ENCODE data around the gene TFIP11.

The TFIP11 gene
- total RNA-seq = 81.5 to 88.0 (median 86.3) reads per million in 3 donors

DNA sequence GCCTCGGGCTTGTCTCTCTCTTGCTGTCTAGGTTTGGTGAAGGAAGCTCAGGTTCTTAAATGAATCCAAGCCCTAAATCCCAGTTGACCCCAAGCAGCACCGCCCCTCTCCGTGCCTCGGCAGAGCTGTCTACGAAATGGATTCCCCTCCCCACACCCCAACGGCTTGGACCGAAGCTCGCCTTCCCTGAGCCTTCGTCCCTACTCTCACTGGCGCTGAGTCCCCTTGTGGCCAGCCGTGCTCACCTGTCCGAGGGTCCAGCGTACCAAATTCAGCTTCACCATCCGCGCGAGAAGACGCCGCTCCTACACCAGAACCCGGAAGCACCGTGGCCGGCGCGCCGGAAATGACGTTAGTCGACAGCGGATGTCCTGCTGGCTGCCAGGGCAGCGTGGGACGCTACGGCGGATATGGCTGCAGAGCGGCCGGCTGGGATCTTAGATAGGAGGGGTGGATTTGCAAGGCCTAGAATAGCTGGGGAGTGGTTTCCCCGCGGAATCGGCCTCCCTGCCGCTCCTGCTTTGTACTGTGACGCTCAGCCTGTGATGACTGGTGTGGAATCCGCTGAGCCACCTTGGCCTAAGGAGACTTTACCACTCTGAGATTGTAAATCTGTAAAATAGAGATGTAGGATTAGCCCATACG, at the start of gene TFIP11:
Gene TFIP11, minus strand, starts transcription at position 325 of the 645 bp plus-strand sequence. CDS start 2,201 bp downstream, outside the sequence.
- Histone ChIP-seq H3K4me3 (ENCODE audit: insufficient read depth, low read depth, low read length, poor library complexity, severe bottlenecking) (peak within 1 kb of the TSS; percentile 86), H3K36me3 (ENCODE audit: control insufficient read depth, insufficient read depth, low read length) (peaks cover 26% of the 10 kb centered on the region), H3K4me1 (ENCODE audit: control insufficient read depth, insufficient read depth, low read length, poor library complexity, severe bottlenecking) (peaks cover 15% of the 10 kb centered on the region), H3K9me3 (ENCODE audit: control insufficient read depth, low read length) (no peaks in the 10 kb centered on the region), H3K27me3 (replicated peaks; ENCODE audit: control insufficient read depth, insufficient read depth, low read length, poor library complexity, severe bottlenecking) (no peaks in the 10 kb centered on the region), H3K27ac (ENCODE audit: insufficient read depth, low read length, poor library complexity, severe bottlenecking) (peak within 1 kb of the TSS; percentile 81)
- DNase-seq = peak; percentile 78 to 88 (median 79)

DNA sequence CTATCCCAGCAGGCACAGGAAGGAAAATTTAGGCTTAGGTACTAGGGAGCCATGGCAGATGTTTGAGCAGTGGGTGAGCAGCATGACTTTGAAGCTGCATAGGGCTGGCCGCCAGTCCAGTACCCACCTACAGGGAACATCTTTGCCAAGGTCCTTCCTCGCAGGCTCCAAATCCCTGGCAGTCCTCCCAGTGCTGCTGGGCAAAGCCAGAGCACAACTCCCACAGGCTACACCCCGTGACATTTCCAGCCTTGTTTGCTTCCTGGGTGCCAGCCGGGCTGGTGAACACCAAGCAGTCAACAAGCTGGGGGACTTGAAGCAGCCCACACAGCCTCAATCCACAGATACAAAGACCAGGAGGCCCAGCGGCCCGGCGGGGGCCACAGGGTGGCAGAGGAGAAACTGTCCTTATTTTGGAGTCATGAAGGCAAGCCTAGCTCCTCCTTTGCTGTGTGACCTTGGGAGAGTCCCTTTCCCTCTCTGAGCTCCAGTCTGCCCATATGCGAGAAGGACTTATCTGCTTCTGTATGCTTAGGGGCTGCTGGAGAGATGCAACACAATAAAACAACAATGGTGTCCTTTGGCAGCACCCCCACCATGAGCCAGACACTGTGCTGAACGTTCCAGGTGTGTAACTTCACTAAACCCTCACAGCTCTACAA, 49.6 kb upstream of the TFIP11 start:
- H3K36me3 ChIP-seq (ENCODE audit: control insufficient read depth, insufficient read depth, low read length) = peaks cover 3% of the 10 kb centered on the region
- H3K4me1 ChIP-seq (ENCODE audit: control insufficient read depth, insufficient read depth, low read length, poor library complexity, severe bottlenecking) = no peaks in the 10 kb centered on the region
- no peaks in the 10 kb centered on the region for H3K9me3 ChIP-seq (ENCODE audit: control insufficient read depth, low read length)
- H3K27ac ChIP-seq (ENCODE audit: insufficient read depth, low read length, poor library complexity, severe bottlenecking) = no peak overlapping the region
- DNase-seq = no peak
- no peaks in the 10 kb centered on the region for H3K27me3 ChIP-seq (replicated peaks; ENCODE audit: control insufficient read depth, insufficient read depth, low read length, poor library complexity, severe bottlenecking)
- no peak overlapping the region for H3K4me3 ChIP-seq (ENCODE audit: insufficient read depth, low read depth, low read length, poor library complexity, severe bottlenecking)

DNA sequence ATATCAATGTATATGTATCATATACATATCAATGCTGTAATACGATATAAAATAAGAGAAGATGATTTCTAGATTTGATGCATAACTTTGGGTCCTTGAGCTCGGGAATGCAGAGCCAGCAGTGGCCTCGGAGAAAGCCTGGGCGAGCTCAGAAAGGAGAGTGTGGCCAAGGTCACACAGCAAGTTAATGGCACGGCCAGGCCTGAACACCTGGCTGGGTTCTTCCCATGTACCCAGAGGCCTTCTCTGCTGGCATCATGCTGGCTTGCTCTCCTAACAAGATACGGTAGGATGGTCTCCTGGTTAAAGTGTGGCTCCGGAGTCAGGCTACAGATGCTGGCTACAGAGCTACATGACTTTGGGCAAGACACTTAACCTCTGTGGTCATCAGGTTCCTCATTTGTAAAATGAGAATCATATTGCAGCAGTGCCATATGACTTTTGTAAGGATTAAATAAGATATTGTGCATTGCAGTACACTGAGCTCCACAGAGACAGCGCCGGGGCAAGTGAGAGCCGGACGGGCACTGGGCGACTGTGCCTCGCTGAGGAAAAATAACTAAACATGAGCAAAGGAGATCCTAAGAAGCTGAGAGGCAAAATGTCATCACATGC, 47.8 kb upstream of the TFIP11 start:
- no peak overlapping the region for H3K4me3 ChIP-seq (ENCODE audit: insufficient read depth, low read depth, low read length, poor library complexity, severe bottlenecking)
- H3K27me3 ChIP-seq (replicated peaks; ENCODE audit: control insufficient read depth, insufficient read depth, low read length, poor library complexity, severe bottlenecking) = no peaks in the 10 kb centered on the region
- H3K27ac ChIP-seq (ENCODE audit: insufficient read depth, low read length, poor library complexity, severe bottlenecking) = no peak overlapping the region
- H3K36me3 ChIP-seq (ENCODE audit: control insufficient read depth, insufficient read depth, low read length) = peaks cover 3% of the 10 kb centered on the region
- no peak for DNase-seq
- no peaks in the 10 kb centered on the region for H3K9me3 ChIP-seq (ENCODE audit: control insufficient read depth, low read length)
- no peaks in the 10 kb centered on the region for H3K4me1 ChIP-seq (ENCODE audit: control insufficient read depth, insufficient read depth, low read length, poor library complexity, severe bottlenecking)

DNA sequence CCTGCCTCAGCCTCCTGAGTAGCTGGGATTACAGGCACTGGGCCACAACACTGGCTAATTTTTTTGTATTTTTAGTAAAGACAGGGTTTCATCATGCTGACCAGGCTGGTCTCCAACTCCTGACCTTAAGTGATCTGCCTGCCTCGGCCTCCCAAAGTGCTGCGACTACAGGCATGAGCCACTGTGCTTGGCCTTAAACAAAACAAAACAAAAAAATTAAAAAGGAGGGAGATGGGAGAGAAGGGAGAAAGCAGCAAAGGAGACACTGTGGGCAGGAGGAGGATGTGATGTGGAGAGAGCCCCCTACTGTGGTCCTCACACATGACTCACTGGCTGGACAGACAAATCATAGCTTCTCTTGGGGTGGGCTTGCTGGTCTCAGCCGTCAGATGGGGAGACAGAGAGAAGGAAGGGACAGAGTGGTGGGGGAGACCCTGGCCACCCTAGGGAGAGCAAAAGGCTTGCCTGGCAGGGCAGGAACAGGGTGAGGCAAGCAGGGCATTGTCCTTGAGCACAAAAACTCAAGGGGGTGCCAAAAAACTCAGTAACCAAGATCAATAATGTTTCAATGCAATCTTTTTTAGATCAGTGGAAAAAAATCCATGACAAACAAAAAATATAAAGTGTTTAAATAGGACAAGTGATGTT, 46.1 kb upstream of the TFIP11 start:
- H3K4me3 ChIP-seq (ENCODE audit: insufficient read depth, low read depth, low read length, poor library complexity, severe bottlenecking) = no peak overlapping the region
- H3K27ac ChIP-seq (ENCODE audit: insufficient read depth, low read length, poor library complexity, severe bottlenecking) = no peak overlapping the region
- no peak for DNase-seq
- no peaks in the 10 kb centered on the region for H3K9me3 ChIP-seq (ENCODE audit: control insufficient read depth, low read length)
- H3K36me3 ChIP-seq (ENCODE audit: control insufficient read depth, insufficient read depth, low read length) = no peaks in the 10 kb centered on the region
- H3K27me3 ChIP-seq (replicated peaks; ENCODE audit: control insufficient read depth, insufficient read depth, low read length, poor library complexity, severe bottlenecking) = no peaks in the 10 kb centered on the region
- H3K4me1 ChIP-seq (ENCODE audit: control insufficient read depth, insufficient read depth, low read length, poor library complexity, severe bottlenecking) = no peaks in the 10 kb centered on the region

DNA sequence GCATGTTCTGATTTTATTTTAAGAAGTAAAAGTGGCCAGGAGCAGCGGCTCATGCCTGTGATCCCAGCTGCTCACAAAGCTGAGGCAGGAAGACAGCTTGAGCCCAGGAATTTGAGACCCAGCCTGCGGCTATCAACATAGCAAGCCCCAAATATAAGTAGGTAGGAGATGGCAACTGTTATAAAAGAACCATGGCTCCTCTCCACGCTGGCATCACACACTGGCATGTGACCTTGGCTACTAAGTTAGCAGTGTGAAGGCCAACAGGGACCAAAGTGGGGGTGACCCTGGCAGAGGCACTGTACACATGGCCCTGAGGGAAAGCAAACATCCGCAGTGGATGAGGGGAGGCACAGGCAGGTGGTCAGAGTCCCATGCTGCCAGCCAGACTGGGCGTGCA, 44.6 kb upstream of the TFIP11 start:
- no peak for DNase-seq
- H3K4me3 ChIP-seq (ENCODE audit: insufficient read depth, low read depth, low read length, poor library complexity, severe bottlenecking) = no peak overlapping the region
- H3K27me3 ChIP-seq (replicated peaks; ENCODE audit: control insufficient read depth, insufficient read depth, low read length, poor library complexity, severe bottlenecking) = no peaks in the 10 kb centered on the region
- no peak overlapping the region for H3K27ac ChIP-seq (ENCODE audit: insufficient read depth, low read length, poor library complexity, severe bottlenecking)
- no peaks in the 10 kb centered on the region for H3K36me3 ChIP-seq (ENCODE audit: control insufficient read depth, insufficient read depth, low read length)
- no peaks in the 10 kb centered on the region for H3K4me1 ChIP-seq (ENCODE audit: control insufficient read depth, insufficient read depth, low read length, poor library complexity, severe bottlenecking)
- H3K9me3 ChIP-seq (ENCODE audit: control insufficient read depth, low read length) = no peaks in the 10 kb centered on the region

DNA sequence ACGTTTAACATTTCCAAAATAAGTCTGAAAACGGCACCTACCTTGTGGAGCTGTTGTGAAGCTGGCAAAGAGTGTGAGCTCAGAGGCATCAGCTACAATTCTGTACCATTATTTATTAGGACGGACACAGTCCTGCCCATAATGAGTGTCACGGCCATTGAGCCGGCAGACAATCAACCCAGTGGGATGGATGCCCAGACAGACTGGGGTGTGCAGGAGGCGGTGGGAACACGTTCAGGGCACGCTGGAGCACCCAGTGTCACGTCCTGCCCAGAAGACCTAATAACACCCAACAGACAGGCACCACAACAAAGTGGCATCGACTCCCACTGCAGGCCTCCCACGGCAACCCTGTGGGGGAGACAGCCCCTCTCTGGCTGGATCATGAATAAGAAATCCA, 43.2 kb upstream of the TFIP11 start:
- H3K9me3 ChIP-seq (ENCODE audit: control insufficient read depth, low read length) = no peaks in the 10 kb centered on the region
- no peak overlapping the region for H3K27ac ChIP-seq (ENCODE audit: insufficient read depth, low read length, poor library complexity, severe bottlenecking)
- H3K4me1 ChIP-seq (ENCODE audit: control insufficient read depth, insufficient read depth, low read length, poor library complexity, severe bottlenecking) = no peaks in the 10 kb centered on the region

DNA sequence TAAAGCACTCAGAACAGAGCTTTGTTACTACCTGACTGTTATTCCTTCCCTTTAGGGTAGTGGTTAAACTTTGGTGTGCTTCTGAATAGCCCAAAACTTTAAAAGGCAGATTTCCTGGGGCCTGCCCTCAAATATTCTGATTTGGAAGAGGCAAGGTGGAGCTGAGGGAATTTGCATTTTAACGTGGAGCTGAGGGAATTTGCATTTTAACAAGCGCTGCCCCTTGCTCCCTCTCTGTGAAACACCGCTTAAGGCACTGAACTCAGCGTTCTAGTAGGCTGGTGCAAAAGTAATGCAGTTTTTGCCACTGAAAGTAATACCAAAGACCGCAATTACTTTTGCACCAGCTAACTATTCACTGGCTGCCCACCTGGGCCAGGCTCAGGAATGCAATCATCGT, 42.7 kb upstream of the TFIP11 start:
- no peak overlapping the region for H3K27ac ChIP-seq (ENCODE audit: insufficient read depth, low read length, poor library complexity, severe bottlenecking)
- H3K4me1 ChIP-seq (ENCODE audit: control insufficient read depth, insufficient read depth, low read length, poor library complexity, severe bottlenecking) = no peaks in the 10 kb centered on the region
- H3K36me3 ChIP-seq (ENCODE audit: control insufficient read depth, insufficient read depth, low read length) = no peaks in the 10 kb centered on the region
- no peaks in the 10 kb centered on the region for H3K27me3 ChIP-seq (replicated peaks; ENCODE audit: control insufficient read depth, insufficient read depth, low read length, poor library complexity, severe bottlenecking)
- DNase-seq = no peak
- H3K9me3 ChIP-seq (ENCODE audit: control insufficient read depth, low read length) = no peaks in the 10 kb centered on the region
- H3K4me3 ChIP-seq (ENCODE audit: insufficient read depth, low read depth, low read length, poor library complexity, severe bottlenecking) = no peak overlapping the region

More for the DNA sequence above, 43.2 kb upstream of the TFIP11 start:
- Histone ChIP-seq H3K4me3 (ENCODE audit: insufficient read depth, low read depth, low read length, poor library complexity, severe bottlenecking) (no peak overlapping the region), H3K27me3 (replicated peaks; ENCODE audit: control insufficient read depth, insufficient read depth, low read length, poor library complexity, severe bottlenecking) (no peaks in the 10 kb centered on the region), H3K36me3 (ENCODE audit: control insufficient read depth, insufficient read depth, low read length) (no peaks in the 10 kb centered on the region)
- DNase-seq = no peak

DNA sequence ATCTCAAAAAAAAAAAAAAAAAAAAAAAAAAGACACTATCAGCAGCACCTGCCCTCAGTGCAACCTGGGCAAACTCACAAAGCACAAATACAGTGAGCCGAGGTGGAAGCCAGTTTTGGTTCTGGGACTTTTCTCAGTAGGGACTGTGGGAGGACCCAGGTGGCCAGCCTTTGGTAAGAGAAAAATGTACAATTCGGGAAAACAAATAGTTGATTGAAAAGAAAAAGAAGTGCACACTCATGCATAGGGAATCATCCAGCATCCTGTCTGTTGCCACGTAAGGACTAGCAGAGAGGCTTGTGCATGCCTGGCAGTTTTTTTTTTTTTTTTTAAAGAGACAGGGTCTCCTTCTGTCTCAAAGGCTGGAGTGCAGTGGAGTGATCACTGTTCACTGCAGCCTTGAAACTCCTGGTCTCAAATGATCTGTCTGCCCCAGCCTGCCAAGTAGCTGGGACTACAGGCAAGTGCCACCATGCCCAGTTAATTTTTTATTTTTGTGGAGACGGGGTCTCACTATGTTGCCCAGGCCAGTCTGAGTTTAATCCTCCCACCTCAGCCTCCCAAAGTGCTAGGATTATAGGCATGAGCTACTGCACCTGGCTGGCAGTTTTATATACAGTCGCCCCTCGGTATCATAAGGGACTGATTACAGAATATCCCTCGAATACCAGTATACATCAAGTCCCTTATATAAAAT, 40.9 kb upstream of the TFIP11 start:
- H3K4me3 ChIP-seq (ENCODE audit: insufficient read depth, low read depth, low read length, poor library complexity, severe bottlenecking) = no peak overlapping the region
- no peaks in the 10 kb centered on the region for H3K9me3 ChIP-seq (ENCODE audit: control insufficient read depth, low read length)
- no peak overlapping the region for H3K27ac ChIP-seq (ENCODE audit: insufficient read depth, low read length, poor library complexity, severe bottlenecking)
- no peaks in the 10 kb centered on the region for H3K4me1 ChIP-seq (ENCODE audit: control insufficient read depth, insufficient read depth, low read length, poor library complexity, severe bottlenecking)
- H3K27me3 ChIP-seq (replicated peaks; ENCODE audit: control insufficient read depth, insufficient read depth, low read length, poor library complexity, severe bottlenecking) = no peaks in the 10 kb centered on the region
- H3K36me3 ChIP-seq (ENCODE audit: control insufficient read depth, insufficient read depth, low read length) = no peaks in the 10 kb centered on the region
- DNase-seq = no peak

DNA sequence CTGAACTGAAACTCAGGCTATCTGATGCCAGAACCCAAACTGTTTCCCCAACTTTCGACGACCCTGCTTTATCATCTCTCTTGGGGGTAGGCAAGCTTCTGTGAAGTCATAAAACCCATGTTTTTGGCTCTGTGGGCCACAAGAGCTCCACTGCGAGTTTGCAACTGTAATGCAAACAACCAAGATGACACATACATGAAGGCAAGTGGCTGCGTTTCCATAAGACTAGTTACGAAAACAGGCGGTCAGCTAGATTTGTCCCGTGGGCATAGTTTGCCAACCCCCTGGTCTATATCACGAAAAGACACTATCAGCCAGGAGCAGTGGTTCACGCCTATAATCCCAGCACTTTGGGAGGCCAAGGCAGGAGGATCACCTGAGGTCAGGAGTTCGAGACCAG, 40.2 kb upstream of the TFIP11 start:
- Histone ChIP-seq H3K9me3 (ENCODE audit: control insufficient read depth, low read length) (no peaks in the 10 kb centered on the region), H3K4me3 (ENCODE audit: insufficient read depth, low read depth, low read length, poor library complexity, severe bottlenecking) (no peak overlapping the region), H3K36me3 (ENCODE audit: control insufficient read depth, insufficient read depth, low read length) (no peaks in the 10 kb centered on the region), H3K27ac (ENCODE audit: insufficient read depth, low read length, poor library complexity, severe bottlenecking) (no peak overlapping the region), H3K27me3 (replicated peaks; ENCODE audit: control insufficient read depth, insufficient read depth, low read length, poor library complexity, severe bottlenecking) (no peaks in the 10 kb centered on the region), H3K4me1 (ENCODE audit: control insufficient read depth, insufficient read depth, low read length, poor library complexity, severe bottlenecking) (no peaks in the 10 kb centered on the region)
- no peak for DNase-seq
